Fibroblast of upper back skin (primary cell): ENCODE measurements around the gene PPP1R14B.

ENCODE experiments used
- DNase-seq: peaks from one replicate; pipeline ENCODE4 v3.0.0-alpha.2; 2013

Gene PPP1R14B

DNA sequence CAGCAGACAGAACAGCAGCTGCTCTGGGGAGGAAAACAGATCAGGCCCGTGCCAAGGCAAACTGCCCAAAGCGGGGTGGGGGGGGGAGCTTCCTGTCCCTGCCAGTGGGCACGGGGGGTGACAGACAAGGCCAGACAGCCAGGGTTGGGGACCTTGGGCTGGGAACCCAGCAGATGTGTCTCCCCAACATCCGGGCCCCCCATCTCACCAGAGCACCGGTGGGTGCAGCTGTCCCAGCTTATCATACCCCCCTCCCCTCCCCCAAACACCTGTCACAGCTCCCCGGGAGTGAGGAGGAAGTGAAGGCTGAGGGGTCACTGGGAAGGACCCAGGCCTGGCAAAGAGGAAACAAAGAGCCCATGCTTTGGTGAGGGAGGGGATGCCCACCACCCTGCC lies 1.3 kb downstream of the PPP1R14B start:
- no peak for DNase-seq

- no peak for DNase-seq
Measured at GRCh38 chr11:64244966-64245365, 1.8 kb downstream of the PPP1R14B start.

GRCh38 chr11:64244107-64244506 lies 2.6 kb downstream of the PPP1R14B start:
- DNase-seq: no peak

GRCh38 chr11:64243236-64243854 lies 3.4 kb downstream of the PPP1R14B start:
- DNase-seq: no peak

DNA sequence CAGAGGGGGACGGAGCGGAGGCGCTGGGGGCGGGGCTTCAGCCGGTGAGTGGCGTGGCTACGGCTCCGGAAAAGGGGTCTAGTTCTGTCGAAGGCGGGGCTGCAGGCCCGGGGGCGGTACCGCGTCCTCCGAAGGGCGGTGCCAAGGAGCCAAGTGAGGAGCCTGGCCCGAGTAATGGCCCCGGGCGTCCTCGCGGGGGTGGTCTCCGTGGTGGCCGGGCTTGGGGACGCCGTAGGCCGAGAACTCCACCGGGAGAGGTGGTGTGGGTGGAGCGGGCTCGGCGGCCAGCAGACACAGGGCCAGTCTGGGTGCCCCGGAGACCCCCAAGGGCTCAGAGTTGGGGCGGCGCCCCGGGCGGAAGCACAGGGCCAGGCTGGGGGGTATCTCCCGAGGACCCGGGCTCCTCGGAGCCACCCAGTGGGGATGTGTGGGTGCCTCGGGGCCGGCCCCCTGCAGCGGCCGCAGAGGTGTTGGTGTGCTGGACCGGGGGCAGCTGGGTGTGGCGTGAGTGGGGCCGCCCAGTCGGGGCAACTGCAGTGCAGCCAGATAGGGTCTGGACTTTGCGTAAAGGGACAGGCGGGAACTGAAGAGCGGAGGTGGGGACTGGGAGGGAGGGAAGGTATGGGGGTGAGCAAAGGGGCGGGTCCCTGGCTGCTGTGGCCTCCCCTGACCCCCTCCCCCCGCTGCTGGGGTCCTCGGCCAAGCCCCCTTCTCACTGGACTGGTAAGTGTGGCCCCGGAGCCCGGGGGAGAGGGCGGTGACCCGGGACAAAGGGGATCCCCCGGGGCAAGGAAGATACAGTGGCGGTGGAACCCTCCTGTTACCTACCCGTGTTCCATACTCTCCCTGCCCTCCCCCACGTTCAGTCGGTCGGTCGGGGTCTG lies 5.0 kb downstream of the PPP1R14B start:
- DNase-seq: no peak

DNA sequence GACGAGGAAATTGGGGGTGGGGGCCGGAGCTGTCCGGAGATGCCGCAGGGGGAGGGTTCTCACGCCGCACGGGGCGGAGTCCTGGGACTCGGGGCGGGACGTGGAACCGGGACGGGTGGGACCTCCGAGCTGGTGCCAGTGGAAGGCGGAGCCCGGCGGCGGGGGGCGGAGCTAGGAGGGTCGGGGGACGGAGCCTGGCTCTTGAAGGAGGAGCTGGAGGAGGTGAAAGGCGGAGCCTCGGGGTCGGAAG lies 5.6 kb downstream of the PPP1R14B start:
- DNase-seq: peak; percentile 99

- peak; percentile 97 for DNase-seq
Measured at GRCh38 chr11:64240435-64241240, 6.1 kb downstream of the PPP1R14B start, which contains the start of gene FKBP2. TSS of gene FKBP2 (plus strand) at chr11:64241095. CDS start at chr11:64242388, 1,293 bp downstream.

DNA sequence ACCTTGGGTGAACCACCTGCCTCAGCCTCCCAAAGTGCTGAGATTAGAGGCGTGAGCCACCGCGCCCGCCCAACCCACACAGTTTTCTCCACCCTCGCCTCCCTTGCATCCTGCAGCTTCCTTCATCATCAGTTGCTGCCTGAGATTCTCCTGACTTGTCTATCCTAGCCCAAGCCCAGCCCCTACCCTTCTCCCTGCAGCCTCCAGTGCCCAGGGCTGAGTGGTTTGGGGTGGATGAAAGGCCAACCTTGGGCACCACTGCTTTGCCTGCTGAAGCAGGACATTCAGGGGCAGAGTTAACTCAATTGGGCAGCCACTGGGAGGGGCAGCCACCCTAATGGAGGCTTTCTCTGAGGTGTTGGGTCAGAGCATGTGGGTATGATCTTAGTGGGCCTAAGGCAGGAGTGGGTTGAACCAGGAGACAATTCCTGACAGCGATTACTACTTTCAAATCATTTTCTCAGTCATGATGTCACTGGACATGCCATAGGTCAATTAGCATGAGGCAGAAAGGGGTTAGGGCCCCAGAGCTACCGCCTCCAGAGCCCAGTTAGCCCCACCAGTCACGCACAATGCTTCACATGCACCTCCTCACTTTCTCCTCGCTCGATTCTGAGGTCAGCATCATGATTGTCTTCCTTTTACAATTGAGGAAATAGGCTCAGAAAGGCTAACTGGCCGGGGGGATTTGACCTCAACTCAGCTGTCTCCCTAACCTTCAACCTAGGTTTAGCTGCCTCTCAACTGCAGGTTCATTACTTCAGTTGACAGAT lies 6.9 kb downstream of the PPP1R14B start:
- DNase-seq: no peak

DNA sequence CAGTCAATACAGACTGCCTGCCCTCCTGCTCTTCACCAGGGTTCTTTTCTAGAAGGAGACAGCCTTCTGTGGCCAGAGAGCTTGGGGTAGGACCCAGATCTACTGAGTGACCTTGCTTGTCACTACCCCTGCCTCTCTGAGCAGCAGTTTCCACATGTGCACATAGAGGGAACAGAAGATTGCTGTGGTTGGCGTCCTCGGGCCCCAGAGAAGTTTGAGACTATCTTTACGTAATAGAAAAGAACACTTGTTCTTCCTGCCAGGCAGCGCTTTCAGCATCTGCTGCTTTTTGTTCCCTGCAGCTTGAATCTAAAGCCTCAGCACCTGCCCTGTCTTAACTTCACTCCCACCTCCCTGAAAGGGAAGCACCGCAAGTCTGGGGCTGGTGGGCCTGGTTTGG lies 7.7 kb downstream of the PPP1R14B start:
- no peak for DNase-seq

DNA sequence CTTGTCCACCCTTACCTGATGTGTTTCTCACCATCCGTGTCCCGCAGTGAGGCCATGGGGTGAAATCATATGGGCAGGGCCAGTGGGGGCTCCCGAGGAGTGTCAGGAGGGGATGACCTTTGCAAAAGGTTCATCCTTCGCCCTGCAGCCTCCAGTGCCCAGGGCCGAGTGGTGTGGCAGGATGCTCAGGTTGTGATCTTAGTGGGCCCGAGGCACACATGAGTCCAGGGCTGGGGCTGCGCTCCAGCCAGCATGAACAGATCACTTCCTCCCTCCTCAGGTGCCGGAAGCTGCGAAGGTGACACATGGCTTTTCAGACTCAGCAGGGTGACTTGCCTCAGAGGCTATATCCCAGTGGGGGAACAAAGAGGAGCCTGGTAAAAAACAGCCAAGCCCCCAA lies 8.7 kb downstream of the PPP1R14B start:
- no peak for DNase-seq

- no peak for DNase-seq
Measured at GRCh38 chr11:64237484-64237951, 9.2 kb downstream of the PPP1R14B start.

DNA sequence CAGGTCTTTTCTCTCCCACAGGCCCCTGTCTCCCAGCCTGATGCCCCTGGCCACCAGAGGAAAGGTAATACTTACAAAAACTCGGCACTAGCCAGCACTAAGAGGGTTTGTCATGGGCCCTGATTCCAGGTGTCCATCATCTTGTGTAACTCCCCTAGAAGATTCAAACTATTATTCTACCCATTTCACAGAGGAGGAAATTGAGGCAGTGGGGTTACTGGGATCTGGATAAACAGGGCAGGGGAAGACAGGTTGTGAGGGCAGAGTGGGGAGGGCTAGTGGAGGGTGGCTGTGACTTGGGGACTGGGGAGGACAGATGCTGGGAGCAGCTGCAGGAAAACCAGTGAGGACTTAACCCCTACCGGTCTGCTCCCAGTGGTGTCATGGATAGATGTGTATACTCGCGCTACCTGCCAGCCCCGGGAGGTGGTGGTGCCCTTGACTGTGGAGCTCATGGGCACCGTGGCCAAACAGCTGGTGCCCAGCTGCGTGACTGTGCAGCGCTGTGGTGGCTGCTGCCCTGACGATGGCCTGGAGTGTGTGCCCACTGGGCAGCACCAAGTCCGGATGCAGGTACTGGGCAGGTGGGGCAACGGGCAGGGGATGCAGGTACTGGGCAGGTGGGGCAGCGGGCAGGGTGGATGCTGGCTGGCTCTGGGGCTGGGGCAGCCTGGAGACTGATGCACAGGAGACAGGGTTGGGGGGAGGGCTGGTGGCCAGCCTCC lies 11.1 kb downstream of the PPP1R14B start:
- DNase-seq: no peak

- no peak for DNase-seq
Measured at GRCh38 chr11:64234647-64235379, 11.9 kb downstream of the PPP1R14B start.

- peak; percentile 57 for DNase-seq
Measured at GRCh38 chr11:64233913-64234586, 12.7 kb downstream of the PPP1R14B start, which contains the start of gene VEGFB. TSS of gene VEGFB (plus strand) at chr11:64234584. CDS start at chr11:64234834, 250 bp downstream.

GRCh38 chr11:64232967-64233315 lies 13.8 kb downstream of the PPP1R14B start:
- no peak for DNase-seq

DNA sequence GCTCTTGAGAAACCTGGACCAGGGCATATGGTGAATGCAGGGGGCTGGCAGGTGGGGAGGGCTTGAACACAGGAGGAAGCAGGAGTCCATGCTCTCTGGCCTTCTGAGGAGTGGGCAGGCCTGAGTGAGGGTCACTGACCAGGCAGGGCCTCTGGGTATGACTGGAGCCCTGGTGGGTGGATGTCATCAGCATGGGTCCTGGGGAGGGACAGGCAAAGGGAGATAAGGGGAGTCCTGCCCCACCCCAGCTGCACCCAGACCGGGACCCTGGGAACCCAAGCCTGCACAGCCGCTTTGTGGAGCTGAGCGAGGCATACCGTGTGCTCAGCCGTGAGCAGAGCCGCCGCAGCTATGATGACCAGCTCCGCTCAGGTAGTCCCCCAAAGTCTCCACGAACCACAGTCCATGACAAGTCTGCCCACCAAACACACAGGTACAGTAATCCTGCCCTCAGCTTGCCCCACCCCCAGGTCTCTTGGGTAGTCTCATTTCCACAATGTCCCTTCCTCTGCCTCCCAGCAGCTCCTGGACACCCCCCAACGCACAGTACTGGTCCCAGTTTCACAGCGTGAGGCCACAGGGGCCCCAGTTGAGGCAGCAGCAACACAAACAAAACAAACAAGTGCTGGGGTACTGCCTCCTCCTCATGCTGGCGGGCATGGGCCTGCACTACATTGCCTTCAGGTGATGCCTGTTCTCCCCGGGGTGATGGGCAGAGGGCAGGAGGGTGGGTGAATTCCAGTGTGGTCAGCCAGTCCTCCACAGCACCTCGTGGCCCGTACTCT lies 14.4 kb downstream of the PPP1R14B start:
- no peak for DNase-seq

DNA sequence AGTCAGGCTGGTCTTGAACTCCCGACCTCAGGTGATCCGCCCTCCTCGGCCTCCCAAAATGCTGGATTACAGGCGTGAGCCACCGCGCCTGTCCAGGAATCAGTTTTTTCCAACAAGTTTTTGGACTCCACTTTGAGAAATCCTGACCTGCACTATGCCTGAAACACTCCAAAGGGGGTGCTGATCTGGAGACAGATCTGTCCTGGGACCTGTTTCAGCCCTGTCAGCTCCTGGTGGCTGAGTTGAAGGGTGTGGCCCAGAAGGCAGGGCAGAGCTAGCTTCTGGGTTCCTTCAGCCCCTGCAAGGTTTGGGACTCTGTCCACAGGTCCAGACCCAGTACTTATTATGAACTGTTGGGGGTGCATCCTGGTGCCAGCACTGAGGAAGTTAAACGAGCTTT lies 15.2 kb downstream of the PPP1R14B start:
- DNase-seq: no peak

DNA sequence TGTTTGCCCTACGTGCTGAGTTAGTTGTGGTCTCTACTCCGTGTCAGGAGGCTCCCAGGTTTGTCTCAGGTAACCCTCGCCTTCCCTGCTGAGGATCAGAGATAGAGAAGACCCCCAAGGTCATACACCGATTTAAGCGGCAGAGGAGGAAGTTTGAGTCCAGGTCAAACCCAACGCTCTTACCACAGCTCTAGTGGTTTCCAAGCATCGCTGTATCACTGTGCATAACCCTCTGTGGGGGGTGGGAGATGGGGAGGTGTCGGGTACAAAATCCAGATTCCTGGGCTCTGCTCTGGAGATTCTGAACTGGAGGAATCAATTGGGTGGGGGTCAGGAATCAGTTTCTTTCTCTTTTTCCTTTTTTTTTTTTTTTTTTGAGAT lies 15.8 kb downstream of the PPP1R14B start:
- no peak for DNase-seq

DNA sequence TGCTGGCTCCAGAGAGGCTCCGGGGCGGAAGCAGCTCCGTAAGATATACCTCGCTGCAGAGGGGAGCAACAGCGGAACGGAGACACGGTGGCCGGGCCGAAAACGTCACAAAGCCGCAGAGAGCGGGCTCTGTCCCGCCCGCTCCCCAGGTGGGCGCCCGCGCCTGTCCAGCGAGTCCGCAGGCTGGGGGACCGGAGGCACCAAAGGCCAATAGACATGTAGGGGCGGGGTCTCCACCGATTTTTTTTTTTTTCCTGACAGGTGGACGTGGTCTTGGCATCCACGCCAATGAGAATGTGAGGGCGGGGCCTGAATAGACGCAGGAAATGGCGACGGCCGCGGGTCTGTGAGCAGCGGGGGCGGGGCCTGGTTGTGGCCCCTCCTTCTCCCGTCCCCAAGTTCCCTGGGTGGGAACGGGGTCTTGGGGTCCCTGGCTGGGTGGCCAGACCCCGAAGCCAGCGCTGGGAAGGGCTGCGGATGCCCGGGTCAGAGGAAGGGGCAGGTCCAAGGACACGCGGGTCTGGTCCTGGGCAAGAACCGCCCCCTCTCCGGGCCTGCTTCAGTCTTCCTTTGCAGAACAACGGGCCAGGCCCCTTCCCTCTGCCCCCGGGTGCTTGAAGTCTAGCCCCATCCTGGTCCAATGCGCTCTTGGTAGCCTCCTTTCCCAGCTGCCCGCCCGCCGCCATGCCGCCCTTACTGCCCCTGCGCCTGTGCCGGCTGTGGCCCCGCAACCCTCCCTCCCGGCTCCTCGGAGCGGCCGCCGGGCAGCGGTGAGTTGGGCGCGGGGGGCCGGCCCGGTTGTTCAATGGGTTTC lies 16.4 kb downstream of the PPP1R14B start, which contains the start of gene DNAJC4:
Gene DNAJC4, plus strand, starts transcription at position 378 of the 814 bp plus-strand sequence. Its CDS starts 307 bp downstream, at position 685.
- peak; percentile 89 for DNase-seq
